Nephron progenitor cell (in vitro differentiated cells): ENCODE results near the gene BIRC7.

Source experiments
- DNase-seq: peaks from one replicate; pipeline ENCODE4 v3.0.0; 2021
- H3K27ac Mint-ChIP-seq: 2 replicates; pipeline ENCODE4 v1.8.0; 2021; ENCODE audit warnings: mild to moderate bottlenecking, moderate library complexity, mixed read lengths
- H3K27me3 Mint-ChIP-seq: 2 replicates; pipeline ENCODE4 v1.8.0; 2021; ENCODE audit warnings: mild to moderate bottlenecking, low read depth, mixed read lengths; ENCODE audit not compliant: poor library complexity
- H3K36me3 Mint-ChIP-seq: 2 replicates; pipeline ENCODE4 v1.8.0; 2021; ENCODE audit warnings: low read depth, mixed read lengths
- H3K4me1 Mint-ChIP-seq: 2 replicates; pipeline ENCODE4 v1.8.0; 2021; ENCODE audit warnings: mixed read lengths
- H3K4me3 Mint-ChIP-seq: 2 replicates; pipeline ENCODE4 v1.8.0; 2021; ENCODE audit warnings: mild to moderate bottlenecking, moderate library complexity, mixed read lengths
- H3K9me3 Mint-ChIP-seq: 2 replicates; pipeline ENCODE4 v1.8.0; 2021; ENCODE audit warnings: mild to moderate bottlenecking, moderate library complexity, mixed read lengths
- CTCF ChIP-seq: fragments of 200-600 bp; sonication (generic); IDR thresholded peaks from 2 replicates; pipeline ENCODE4 v1.5.0; 2021; ENCODE audit warnings: antibody characterized with exemption

BIRC7 gene

GRCh38 chr20:63202811-63203526, 32.7 kb upstream of the BIRC7 start:
- Mint-ChIP-seq H3K4me3 (no peak overlapping the region), H3K4me1 (peaks cover 21% of the 10 kb centered on the region), H3K27ac (no peak overlapping the region), H3K27me3 (no peaks in the 10 kb centered on the region), H3K36me3 (peaks cover 69% of the 10 kb centered on the region), H3K9me3 (no peaks in the 10 kb centered on the region)
- DNase-seq: no peak
- TF ChIP-seq CTCF: no peak

- H3K4me1 Mint-ChIP-seq: peaks cover 10% of the 10 kb centered on the region
- no peak overlapping the region for H3K4me3 Mint-ChIP-seq
- no peaks in the 10 kb centered on the region for H3K9me3 Mint-ChIP-seq
- no peak for TF ChIP-seq CTCF
- no peak overlapping the region for H3K27ac Mint-ChIP-seq
- DNase-seq: no peak
- peaks cover 67% of the 10 kb centered on the region for H3K36me3 Mint-ChIP-seq
- H3K27me3 Mint-ChIP-seq: no peaks in the 10 kb centered on the region
Measured at GRCh38 chr20:63204362-63204761, 31.3 kb upstream of the BIRC7 start.

- H3K36me3 Mint-ChIP-seq: peaks cover 73% of the 10 kb centered on the region
Measured at GRCh38 chr20:63205896-63206295, 29.8 kb upstream of the BIRC7 start.

GRCh38 chr20:63206878-63207277, 28.8 kb upstream of the BIRC7 start:
- H3K36me3 Mint-ChIP-seq: peaks cover 71% of the 10 kb centered on the region
- TF ChIP-seq CTCF: no peak
- no peak overlapping the region for H3K4me3 Mint-ChIP-seq
- H3K27me3 Mint-ChIP-seq: no peaks in the 10 kb centered on the region
- no peak for DNase-seq
- H3K4me1 Mint-ChIP-seq: peaks cover 12% of the 10 kb centered on the region
- no peaks in the 10 kb centered on the region for H3K9me3 Mint-ChIP-seq
- peak overlapping the region; percentile 36 for H3K27ac Mint-ChIP-seq

More at GRCh38 chr20:63205896-63206295, 29.8 kb upstream of the BIRC7 start:
- no peak overlapping the region for H3K4me3 Mint-ChIP-seq
- no peaks in the 10 kb centered on the region for H3K9me3 Mint-ChIP-seq
- peak overlapping the region; percentile 36 for H3K27ac Mint-ChIP-seq
- DNase-seq: no peak
- TF ChIP-seq CTCF: no peak
- H3K4me1 Mint-ChIP-seq: peaks cover 10% of the 10 kb centered on the region
- H3K27me3 Mint-ChIP-seq: no peaks in the 10 kb centered on the region

- peak overlapping the region; percentile 83 for H3K27ac Mint-ChIP-seq
- H3K27me3 Mint-ChIP-seq: no peaks in the 10 kb centered on the region
Measured at GRCh38 chr20:63208346-63208909, 27.3 kb upstream of the BIRC7 start.

More at GRCh38 chr20:63208346-63208909, 27.3 kb upstream of the BIRC7 start:
- Mint-ChIP-seq H3K36me3 (peaks cover 77% of the 10 kb centered on the region), H3K4me3 (no peak overlapping the region), H3K9me3 (no peaks in the 10 kb centered on the region), H3K4me1 (peaks cover 27% of the 10 kb centered on the region)
- TF ChIP-seq CTCF: no peak
- DNase-seq: no peak
